Activated T-helper 17 cell treated with anti-CD3 and anti-CD28 coated beads, Interleukin-2, amount 50 U/mL, for 72 hours (primary cell): ENCODE data around the gene IL31. TPM values are rescaled to one million over a fixed set of nuclear protein-coding genes. Genes with fewer than 3 reads are reported as not detected.
A peak's percentile ranks its signal among the peaks of the same experiment; 100 is the strongest.
"Not testable (repeated sequence)": the region's sequence is repeated elsewhere in the genome, so short reads cannot be mapped to it uniquely, and the experiment has no call there.

Experiments
- ATAC-seq: fragments of 150-1000 bp; cut with Tn5 transposase; replicated peaks from 2 replicates; pipeline ENCODE4 v1.10.0; 2021; ENCODE audit warnings: mild to moderate bottlenecking, moderate library complexity
- H3K27ac Mint-ChIP-seq: one replicate; pipeline ENCODE4 v1.8.0; 2022; ENCODE audit warnings: mixed read lengths
- H3K27me3 Mint-ChIP-seq: one replicate; pipeline ENCODE4 v1.8.0; 2022; ENCODE audit warnings: mixed read lengths
- H3K36me3 Mint-ChIP-seq: one replicate; pipeline ENCODE4 v1.8.0; 2022; ENCODE audit warnings: low read depth, mild to moderate bottlenecking, mixed read lengths
- H3K4me1 Mint-ChIP-seq: one replicate; pipeline ENCODE4 v1.8.0; 2022; ENCODE audit warnings: mixed read lengths
- H3K4me3 Mint-ChIP-seq: one replicate; pipeline ENCODE4 v1.8.0; 2022; ENCODE audit warnings: mild to moderate bottlenecking, mixed read lengths
- H3K9me3 Mint-ChIP-seq: one replicate; pipeline ENCODE4 v1.8.0; 2022; ENCODE audit warnings: mixed read lengths
- total RNA-seq, 2 donors: library from RNA; stranded (reverse); gene quantifications; one replicate each; pipeline ENCODE4 v1.2.3, GENCODE V29; 2022

IL31 gene
- not detected for total RNA-seq

- H3K4me3 Mint-ChIP-seq: no peak within 1 kb of the TSS
- H3K27ac Mint-ChIP-seq: no peak within 1 kb of the TSS
- peaks cover 5% of the 10 kb centered on the region for H3K4me1 Mint-ChIP-seq
- no peaks in the 10 kb centered on the region for H3K9me3 Mint-ChIP-seq
- H3K36me3 Mint-ChIP-seq: no peaks in the 10 kb centered on the region
- peaks cover 5% of the 10 kb centered on the region for H3K27me3 Mint-ChIP-seq
- ATAC-seq: peak; percentile 69
Observed at GRCh38 chr12:122174155-122174845, at the start of gene IL31. IL31 (minus strand) TSS chr12:122174221; CDS start chr12:122174172, 49 bp downstream.

GRCh38 chr12:122216445-122216844, 42.4 kb upstream of the IL31 start:
- no peaks in the 10 kb centered on the region for H3K27me3 Mint-ChIP-seq
- H3K27ac Mint-ChIP-seq: no peak overlapping the region
- no peak for ATAC-seq
- H3K4me3 Mint-ChIP-seq: no peak overlapping the region
- H3K36me3 Mint-ChIP-seq: peaks cover 100% of the 10 kb centered on the region
- H3K4me1 Mint-ChIP-seq: peaks cover 5% of the 10 kb centered on the region
- no peaks in the 10 kb centered on the region for H3K9me3 Mint-ChIP-seq

DNA sequence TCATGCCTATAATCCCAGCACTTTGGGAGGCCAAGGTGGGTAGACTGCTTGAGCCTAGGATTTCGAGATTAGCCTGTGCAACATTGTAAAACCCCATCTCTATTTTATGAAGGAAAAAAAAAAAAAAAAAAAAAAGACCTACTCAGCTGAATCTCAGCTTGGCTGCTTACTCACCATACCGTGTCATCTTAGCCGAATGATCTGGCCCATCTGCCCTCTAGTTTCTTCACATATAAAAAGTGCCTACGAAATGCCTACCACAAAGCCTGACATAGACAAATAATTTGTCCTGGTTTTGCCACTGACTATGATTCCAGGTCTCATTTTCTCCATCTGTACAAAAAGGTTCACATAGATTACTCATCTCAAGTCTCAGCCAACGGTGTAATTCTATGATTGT, 41.8 kb upstream of the IL31 start:
- H3K4me1 Mint-ChIP-seq: peaks cover 5% of the 10 kb centered on the region
- ATAC-seq: peak; percentile 77
- H3K27ac Mint-ChIP-seq: no peak overlapping the region
- no peaks in the 10 kb centered on the region for H3K27me3 Mint-ChIP-seq
- no peak overlapping the region for H3K4me3 Mint-ChIP-seq
- no peaks in the 10 kb centered on the region for H3K9me3 Mint-ChIP-seq
- peaks cover 100% of the 10 kb centered on the region for H3K36me3 Mint-ChIP-seq

DNA sequence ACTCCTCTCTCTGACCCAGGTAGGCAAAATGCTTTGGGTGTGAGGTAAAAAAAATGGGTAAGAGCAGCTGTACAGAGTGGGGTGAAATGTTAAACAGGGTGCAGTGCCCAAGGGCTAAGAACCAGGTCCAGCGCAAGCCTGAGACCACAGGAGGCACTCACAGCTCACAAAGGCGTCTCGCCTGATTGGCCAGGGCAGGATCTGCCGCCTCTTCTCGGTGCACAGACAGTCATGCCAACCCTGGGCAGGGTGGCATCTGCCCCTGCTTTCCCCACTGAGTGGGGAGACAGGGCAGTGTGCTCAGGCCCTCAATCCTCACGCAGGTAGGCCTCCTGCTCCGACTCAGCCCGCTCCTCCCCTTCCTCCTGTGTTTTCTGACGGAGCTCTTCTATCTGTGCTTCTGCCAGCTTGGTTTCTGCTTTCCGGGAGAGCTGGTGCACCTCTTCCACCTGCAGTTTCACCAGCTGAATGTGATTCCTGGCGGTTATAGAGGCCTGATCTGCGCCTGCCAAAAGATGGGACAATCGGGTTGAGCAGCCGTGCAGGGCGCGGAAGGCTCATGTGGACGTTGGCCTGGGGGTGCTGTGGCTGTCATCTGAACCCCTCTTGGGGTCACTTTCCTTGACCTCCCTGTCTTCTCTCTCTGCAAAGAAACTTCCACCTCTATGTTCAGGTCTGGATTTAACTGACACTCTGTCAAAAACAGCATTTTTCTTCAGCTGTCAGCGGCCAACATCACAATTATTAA, 34.2 kb upstream of the IL31 start:
- no peak overlapping the region for H3K4me3 Mint-ChIP-seq
- H3K36me3 Mint-ChIP-seq: peaks cover 68% of the 10 kb centered on the region
- H3K27me3 Mint-ChIP-seq: peaks cover 5% of the 10 kb centered on the region
- no peak for ATAC-seq
- H3K4me1 Mint-ChIP-seq: peaks cover 6% of the 10 kb centered on the region
- H3K27ac Mint-ChIP-seq: no peak overlapping the region
- H3K9me3 Mint-ChIP-seq: no peaks in the 10 kb centered on the region

GRCh38 chr12:122207391-122207790, 33.4 kb upstream of the IL31 start:
- peaks cover 6% of the 10 kb centered on the region for H3K4me1 Mint-ChIP-seq
- H3K4me3 Mint-ChIP-seq: no peak overlapping the region
- no peak overlapping the region for H3K27ac Mint-ChIP-seq
- peaks cover 59% of the 10 kb centered on the region for H3K36me3 Mint-ChIP-seq
- H3K9me3 Mint-ChIP-seq: no peaks in the 10 kb centered on the region
- peaks cover 5% of the 10 kb centered on the region for H3K27me3 Mint-ChIP-seq
- no peak for ATAC-seq

- H3K4me3 Mint-ChIP-seq: no peak overlapping the region
- peaks cover 6% of the 10 kb centered on the region for H3K4me1 Mint-ChIP-seq
- peaks cover 5% of the 10 kb centered on the region for H3K27me3 Mint-ChIP-seq
- peaks cover 55% of the 10 kb centered on the region for H3K36me3 Mint-ChIP-seq
- no peak for ATAC-seq
- no peaks in the 10 kb centered on the region for H3K9me3 Mint-ChIP-seq
- H3K27ac Mint-ChIP-seq: no peak overlapping the region
Observed at GRCh38 chr12:122206976-122207375, 33.0 kb upstream of the IL31 start.

- H3K27ac Mint-ChIP-seq: no peak overlapping the region
- H3K4me3 Mint-ChIP-seq: no peak overlapping the region
- H3K36me3 Mint-ChIP-seq: peaks cover 48% of the 10 kb centered on the region
Observed at GRCh38 chr12:122206111-122206881, 32.3 kb upstream of the IL31 start.

GRCh38 chr12:122205053-122205925, 31.3 kb upstream of the IL31 start:
- no peak for ATAC-seq
- peaks cover 40% of the 10 kb centered on the region for H3K36me3 Mint-ChIP-seq
- peak overlapping the region; percentile 34 for H3K27ac Mint-ChIP-seq
- peak overlapping the region; percentile 63 for H3K4me3 Mint-ChIP-seq
- H3K27me3 Mint-ChIP-seq: peaks cover 5% of the 10 kb centered on the region
- no peaks in the 10 kb centered on the region for H3K9me3 Mint-ChIP-seq
- peaks cover 6% of the 10 kb centered on the region for H3K4me1 Mint-ChIP-seq

More at GRCh38 chr12:122206111-122206881, 32.3 kb upstream of the IL31 start:
- no peaks in the 10 kb centered on the region for H3K9me3 Mint-ChIP-seq
- H3K4me1 Mint-ChIP-seq: peaks cover 6% of the 10 kb centered on the region
- peaks cover 5% of the 10 kb centered on the region for H3K27me3 Mint-ChIP-seq
- no peak for ATAC-seq

GRCh38 chr12:122204167-122205052, 30.4 kb upstream of the IL31 start:
- Mint-ChIP-seq H3K27me3 (peaks cover 5% of the 10 kb centered on the region), H3K4me3 (peak overlapping the region; percentile 63), H3K4me1 (peaks cover 6% of the 10 kb centered on the region), H3K9me3 (no peaks in the 10 kb centered on the region), H3K27ac (peak overlapping the region; percentile 34), H3K36me3 (peaks cover 31% of the 10 kb centered on the region)
- ATAC-seq: peak; percentile 19

- Mint-ChIP-seq H3K4me1 (peaks cover 6% of the 10 kb centered on the region), H3K9me3 (no peaks in the 10 kb centered on the region), H3K27me3 (peaks cover 5% of the 10 kb centered on the region), H3K27ac (no peak within 1 kb of the TSS), H3K4me3 (peak within 1 kb of the TSS; percentile 79), H3K36me3 (peaks cover 23% of the 10 kb centered on the region)
- peak; percentile 81 for ATAC-seq
Observed at GRCh38 chr12:122203301-122204166, 29.5 kb upstream of the IL31 start, which contains the start of gene B3GNT4. B3GNT4 (plus strand) TSS chr12:122203709; CDS start chr12:122204619, 910 bp downstream.

GRCh38 chr12:122202811-122203210, 28.8 kb upstream of the IL31 start:
- not testable (repeated sequence) for ATAC-seq, H3K27ac Mint-ChIP-seq, H3K27me3 Mint-ChIP-seq, H3K4me1 Mint-ChIP-seq, H3K9me3 Mint-ChIP-seq
- Mint-ChIP-seq H3K36me3 (peaks cover 15% of the 10 kb centered on the region), H3K4me3 (peak overlapping the region; percentile 79)

- peaks cover 13% of the 10 kb centered on the region for H3K27me3 Mint-ChIP-seq
- H3K36me3 Mint-ChIP-seq: peaks cover 13% of the 10 kb centered on the region
- peaks cover 6% of the 10 kb centered on the region for H3K4me1 Mint-ChIP-seq
- ATAC-seq: no peak
- no peak overlapping the region for H3K27ac Mint-ChIP-seq
- no peaks in the 10 kb centered on the region for H3K9me3 Mint-ChIP-seq
- peak overlapping the region; percentile 79 for H3K4me3 Mint-ChIP-seq
Observed at GRCh38 chr12:122202017-122202416, 28.0 kb upstream of the IL31 start.
